ENCODE measurements around the gene GRAP2. TPM values are rescaled to one million over a fixed set of nuclear protein-coding genes. Genes with fewer than 3 reads are reported as not detected.
"Not testable (repeated sequence)": the region's sequence is repeated elsewhere in the genome, so short reads cannot be mapped to it uniquely, and the experiment has no call there.

Gene GRAP2
- total RNA-seq (2014; rRNA removed) = not detected in 2 replicates
- not detected for polyA plus RNA-seq (2012)

DNA sequence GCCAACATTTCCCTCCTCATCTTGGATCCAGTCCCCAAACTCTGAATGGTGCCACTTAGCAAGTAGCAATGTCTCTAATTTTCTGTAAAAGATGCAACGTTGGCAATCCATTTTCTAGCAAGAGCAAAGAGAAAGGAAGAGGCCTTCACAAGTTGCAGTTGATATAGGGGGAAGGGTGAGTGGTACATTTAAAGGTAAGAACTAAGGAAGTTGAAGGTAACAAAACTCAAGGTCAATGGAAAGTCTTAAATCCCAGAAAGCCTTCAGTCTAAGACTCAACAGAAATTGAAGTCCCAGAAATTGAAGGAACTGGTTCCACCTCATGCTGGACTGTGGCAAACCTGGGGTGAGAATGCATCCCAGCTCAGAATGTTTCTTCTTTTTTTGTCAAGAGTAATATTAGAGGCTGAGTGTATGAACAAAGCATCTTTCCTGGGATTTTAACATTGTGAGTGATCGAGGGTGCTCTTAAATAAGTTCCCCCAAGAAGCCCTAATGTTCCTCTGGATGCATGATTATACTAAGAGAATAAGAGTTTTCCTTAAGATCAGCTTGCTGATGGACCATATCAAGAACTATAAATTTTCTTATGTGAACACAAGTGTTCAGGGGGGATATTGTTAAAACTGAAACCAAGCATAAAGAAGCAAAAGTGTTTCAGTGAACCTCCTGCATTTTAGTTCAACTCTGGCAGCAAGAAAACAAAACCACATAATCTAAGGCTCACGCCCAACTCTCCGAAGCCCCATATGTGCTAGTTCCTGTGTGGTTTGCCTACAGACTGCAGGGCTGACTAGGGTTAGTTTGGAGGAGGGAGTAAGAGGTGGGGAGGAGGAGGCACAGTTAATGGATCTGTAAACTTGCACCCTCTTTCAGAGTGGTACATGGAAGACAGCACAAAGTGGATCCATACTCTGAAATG lies at the start of gene GRAP2:
Gene GRAP2 (plus strand): TSS at position 779 of the 922 bp plus-strand sequence. CDS start 46,023 bp downstream, outside the sequence.
- no peak for DNase-seq (ENCODE audit: low read depth)

- DNase-seq (ENCODE audit: low read depth) = no peak
These were observed 49.1 kb upstream of the GRAP2 start for GRCh38 chr22:39851606-39852315.

GRCh38 chr22:39852799-39853198 lies 48.1 kb upstream of the GRAP2 start:
- DNase-seq (ENCODE audit: low read depth) = no peak

GRCh38 chr22:39856588-39856987 lies 44.3 kb upstream of the GRAP2 start:
- DNase-seq (ENCODE audit: low read depth) = no peak

GRCh38 chr22:39859903-39860588 lies 40.8 kb upstream of the GRAP2 start:
- no peak for DNase-seq (ENCODE audit: low read depth)

DNA sequence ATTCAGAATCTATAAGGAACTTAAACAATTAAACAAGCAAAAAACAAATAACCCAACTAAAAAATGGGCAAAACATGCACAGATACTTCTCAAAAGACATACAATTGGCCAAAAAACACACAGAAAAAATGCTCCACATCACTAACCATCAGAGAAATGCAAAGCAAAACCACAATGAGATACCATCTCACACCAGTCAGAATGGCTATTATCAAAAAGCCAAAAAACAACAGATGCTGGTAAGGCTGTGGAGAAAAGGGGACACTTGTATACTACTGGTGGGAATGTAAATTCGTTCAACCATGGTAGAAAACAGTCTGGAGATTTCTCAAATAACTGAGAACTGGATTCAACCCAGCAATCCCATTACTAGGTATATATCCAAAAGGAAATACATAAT lies 32.1 kb upstream of the GRAP2 start:
- no peak for DNase-seq (ENCODE audit: low read depth)

- not testable (repeated sequence) for DNase-seq (ENCODE audit: low read depth)
These were observed 31.1 kb upstream of the GRAP2 start for GRCh38 chr22:39869797-39870196.

DNA sequence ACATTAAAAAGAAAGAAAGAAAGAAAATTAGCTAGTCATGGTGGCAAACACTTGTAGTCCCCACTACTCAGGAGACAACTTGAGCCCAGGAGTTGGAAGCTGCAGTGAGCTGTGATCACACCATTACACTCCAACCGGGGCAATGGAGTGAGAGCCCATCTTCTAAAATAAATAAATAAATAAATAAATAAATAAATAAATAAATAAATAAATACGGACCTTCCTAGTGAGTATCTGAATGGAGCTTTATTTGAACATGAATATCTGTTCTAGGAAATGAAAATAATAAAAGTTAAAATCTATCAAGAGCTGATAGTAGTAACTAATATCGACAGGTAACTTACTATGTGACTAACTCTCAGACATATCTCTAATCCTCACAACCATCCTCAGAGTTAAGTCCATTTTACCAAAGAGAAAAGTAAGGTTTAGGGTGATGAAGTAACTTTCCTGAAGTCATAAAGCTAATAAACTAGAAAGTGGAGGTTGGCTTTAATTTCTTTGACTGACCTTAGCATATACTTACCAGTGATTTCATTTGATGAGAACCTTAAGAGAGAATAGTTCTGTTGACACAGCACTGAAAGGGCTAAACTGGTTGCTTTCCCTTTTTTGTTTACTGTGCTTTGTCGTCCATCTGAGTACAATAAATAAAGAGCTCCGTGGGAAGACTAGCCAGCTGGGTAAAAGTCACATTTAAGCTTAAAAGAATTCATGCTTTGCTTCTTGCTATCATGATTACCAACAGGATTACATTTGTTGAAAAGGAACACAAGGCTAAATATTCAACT lies 29.7 kb upstream of the GRAP2 start:
- no peak for DNase-seq (ENCODE audit: low read depth)

GRCh38 chr22:39872548-39872947 lies 28.3 kb upstream of the GRAP2 start:
- no peak for DNase-seq (ENCODE audit: low read depth)

- DNase-seq (ENCODE audit: low read depth) = no peak
These were observed 26.9 kb upstream of the GRAP2 start for GRCh38 chr22:39873965-39874364.

- DNase-seq (ENCODE audit: low read depth) = not testable (repeated sequence)
These were observed 25.6 kb upstream of the GRAP2 start for GRCh38 chr22:39875176-39875885.

GRCh38 chr22:39877079-39877845 lies 23.6 kb upstream of the GRAP2 start:
- DNase-seq (ENCODE audit: low read depth) = no peak

DNA sequence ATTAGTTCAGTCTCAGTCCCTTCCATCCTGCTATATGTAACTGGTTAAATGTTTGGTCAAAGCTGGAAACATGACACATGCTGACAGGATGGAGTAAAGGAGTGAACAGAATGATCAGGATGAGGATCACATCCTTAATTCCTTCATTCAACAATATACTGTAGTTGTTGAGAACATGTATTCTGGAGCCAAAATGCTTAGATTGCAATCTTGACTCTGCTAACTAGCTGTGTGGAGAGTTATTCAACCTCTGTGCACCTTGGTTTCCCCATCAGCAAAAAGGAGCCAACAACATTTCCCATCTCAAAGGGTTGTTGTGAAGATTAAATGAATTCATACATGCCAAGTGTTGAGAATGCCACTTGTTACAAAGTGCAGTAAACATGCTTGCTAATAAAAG lies 20.2 kb upstream of the GRAP2 start:
- no peak for DNase-seq (ENCODE audit: low read depth)

- DNase-seq (ENCODE audit: low read depth) = no peak
These were observed 17.8 kb upstream of the GRAP2 start for GRCh38 chr22:39883057-39883456.

- not testable (repeated sequence) for DNase-seq (ENCODE audit: low read depth)
These were observed 11.0 kb upstream of the GRAP2 start for GRCh38 chr22:39889924-39890323.

DNA sequence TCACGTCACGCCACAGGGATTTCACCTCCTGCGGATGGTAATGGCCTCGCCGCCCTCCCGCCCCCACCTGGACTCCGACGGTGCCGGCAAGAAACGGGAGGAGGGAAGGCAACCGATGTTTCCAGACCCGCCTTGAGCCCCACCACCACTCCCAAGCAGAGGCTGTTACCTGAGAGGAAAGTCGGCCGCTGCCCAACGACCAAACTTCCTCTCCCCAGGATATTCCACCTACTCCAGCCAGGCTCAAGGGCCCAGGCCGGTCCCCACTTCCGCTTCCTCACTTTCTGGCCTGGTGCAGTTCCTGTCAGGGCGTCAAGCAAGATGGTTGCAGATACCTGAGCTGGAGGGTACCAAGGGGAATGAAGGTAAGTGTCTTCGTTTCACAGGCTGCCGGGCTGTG lies 7.4 kb upstream of the GRAP2 start, which contains the start of gene ENTHD1:
Gene ENTHD1 (minus strand): TSS at position 235 of the 400 bp plus-strand sequence. CDS start 6,012 bp downstream, outside the sequence.
- no peak for DNase-seq (ENCODE audit: low read depth)

DNA sequence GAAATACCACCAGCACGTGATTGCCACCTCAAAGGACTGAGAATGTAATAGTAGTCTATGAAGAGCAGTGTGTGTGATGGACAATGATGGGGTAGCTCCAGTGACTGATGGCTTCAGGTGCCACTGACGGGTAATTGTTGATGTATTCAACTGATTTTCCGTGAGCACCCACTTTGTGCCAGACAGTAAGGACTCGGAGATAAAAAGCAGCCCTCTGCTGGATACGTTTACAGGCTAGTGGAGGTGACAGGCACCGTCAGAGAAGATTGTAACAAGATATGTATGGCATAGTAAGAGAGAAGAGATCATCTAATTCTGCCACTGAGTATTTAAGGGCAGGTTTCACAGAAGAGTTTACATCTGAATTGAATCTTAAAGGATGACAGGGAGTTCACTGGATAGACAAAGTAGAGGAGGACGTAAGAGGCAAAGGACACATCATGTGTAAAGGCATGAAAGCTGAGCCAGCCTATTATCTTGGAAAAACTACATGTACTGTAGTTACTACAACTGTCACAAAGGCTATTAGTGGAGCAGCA lies 6.3 kb upstream of the GRAP2 start:
- no peak for DNase-seq (ENCODE audit: low read depth)

GRCh38 chr22:39895682-39896081 lies 5.2 kb upstream of the GRAP2 start:
- DNase-seq (ENCODE audit: low read depth) = no peak

GRCh38 chr22:39896313-39896996 lies 4.4 kb upstream of the GRAP2 start:
- no peak for DNase-seq (ENCODE audit: low read depth)

Measured in LHCN-M2 (cell line).